OCI-M1 (cell line): ENCODE data around the gene PHLDB1.

Experiments
- DNase-seq: peaks from one replicate; lab custom pipeline; 2025; lab: John Stamatoyannopoulos, UW

Gene PHLDB1

DNA sequence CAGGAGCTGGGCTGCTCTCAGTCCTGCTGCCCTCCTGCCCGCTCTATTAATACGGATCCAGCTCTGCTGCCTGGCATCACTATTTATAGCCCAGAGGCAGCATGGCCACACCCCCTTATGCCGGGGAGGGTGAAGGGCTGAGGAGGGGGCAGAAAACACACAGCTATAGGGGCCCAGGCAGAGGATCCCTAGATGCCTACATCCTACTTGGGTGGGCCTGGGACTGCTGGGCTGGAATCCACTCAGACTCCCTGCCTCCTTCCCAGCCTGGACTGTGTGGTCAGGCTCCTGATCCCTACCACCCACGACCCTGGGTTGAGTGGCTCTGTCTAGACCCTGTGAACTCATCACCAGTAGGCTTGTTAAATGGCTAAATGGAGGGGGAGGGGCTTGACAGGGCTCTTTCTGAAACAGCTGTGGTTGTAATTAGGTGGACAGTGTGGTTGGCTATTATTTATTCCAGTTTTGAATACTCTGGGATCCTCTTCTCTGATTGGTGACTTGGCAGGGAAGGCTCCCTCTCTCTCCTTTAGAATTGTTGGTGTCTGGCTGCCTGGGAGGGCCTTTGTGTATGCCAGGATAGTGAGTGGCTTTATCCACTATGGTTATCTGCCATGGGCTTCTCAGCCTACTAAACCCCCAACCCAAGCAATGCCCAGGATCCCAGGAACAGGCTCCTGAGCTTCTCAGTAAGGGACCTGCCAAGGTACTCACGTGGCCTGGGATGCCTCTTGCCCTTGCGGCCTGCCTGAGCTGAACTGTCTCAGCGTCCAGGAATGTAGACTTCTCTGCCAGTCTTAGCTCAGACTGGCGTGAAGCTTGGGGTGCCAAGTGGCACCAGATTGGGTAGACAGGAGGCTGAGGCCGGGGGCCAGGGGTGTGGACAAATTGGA lies 15.2 kb downstream of the PHLDB1 start:
- DNase-seq, result peak; percentile 34

DNA sequence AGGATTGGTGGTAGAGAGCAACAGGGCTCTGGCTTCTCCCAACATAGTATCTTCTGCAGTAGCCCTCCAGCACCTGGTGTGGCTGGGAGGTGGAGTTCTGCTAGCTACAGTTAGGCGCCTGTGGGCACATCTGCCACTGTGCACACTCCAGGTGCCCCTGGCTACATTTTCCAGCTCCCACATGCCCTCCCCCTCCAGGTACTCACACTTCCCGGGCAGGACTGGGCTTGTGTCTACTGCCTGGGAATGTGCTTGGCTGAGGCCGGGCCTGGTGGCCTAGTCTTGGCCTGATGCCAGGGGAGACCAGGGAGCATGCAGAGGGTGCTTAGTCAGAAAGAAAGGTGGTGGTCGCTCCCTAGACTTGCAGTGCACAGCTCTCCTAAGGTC lies 15.8 kb downstream of the PHLDB1 start:
- no peak for DNase-seq

DNA sequence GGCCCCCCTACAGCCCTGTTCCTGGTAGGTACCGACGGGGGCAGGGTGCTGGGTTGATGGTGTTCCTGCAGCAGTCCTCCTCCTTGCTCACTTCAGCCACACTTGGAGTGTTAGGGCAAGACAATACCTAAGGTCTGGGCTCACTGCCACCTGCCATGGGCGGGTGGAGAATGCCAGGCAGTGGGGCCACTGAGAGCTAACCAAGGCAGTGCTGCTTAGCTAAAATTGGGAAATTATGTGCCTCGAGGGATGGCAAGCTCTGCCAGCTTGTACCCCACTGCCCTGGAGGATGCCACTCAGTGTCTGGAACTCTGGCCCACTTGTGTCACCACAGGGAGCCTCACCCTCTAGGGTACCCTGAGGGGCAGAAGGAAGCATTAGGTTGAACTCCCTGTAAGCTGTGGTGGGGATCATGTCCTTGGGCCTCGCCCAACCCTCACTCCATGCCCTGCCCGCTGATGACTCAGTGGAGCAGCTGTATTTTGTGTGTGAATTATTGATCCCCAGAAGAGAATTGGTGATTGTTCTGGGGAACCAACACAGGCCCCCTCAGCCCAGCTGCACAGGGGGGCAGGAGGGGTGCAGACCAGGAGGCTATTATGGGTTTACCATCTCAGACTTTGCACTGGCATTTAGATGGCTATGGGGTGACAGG lies 17.7 kb downstream of the PHLDB1 start:
- DNase-seq, result no peak

DNA sequence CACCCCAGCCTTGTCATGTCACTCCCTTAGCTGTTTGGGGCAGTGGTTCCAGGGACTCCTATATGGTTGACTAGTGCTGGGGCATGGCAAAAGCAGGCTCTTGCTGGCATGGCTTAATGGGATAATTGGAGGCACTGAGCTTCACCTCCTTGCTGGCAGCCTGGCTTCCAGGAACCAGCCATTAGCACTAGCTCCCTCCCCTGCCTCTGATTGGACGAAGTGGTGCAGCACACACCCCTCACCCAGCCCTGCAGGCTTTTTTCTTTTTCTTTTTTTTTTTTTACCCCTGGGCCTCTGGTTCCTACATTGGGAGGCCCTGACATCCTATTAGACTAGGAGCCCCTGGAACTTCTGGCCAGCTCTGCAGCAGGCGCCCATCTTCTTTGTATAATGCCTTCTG lies 18.6 kb downstream of the PHLDB1 start:
- peak; percentile 18 for DNase-seq

DNA sequence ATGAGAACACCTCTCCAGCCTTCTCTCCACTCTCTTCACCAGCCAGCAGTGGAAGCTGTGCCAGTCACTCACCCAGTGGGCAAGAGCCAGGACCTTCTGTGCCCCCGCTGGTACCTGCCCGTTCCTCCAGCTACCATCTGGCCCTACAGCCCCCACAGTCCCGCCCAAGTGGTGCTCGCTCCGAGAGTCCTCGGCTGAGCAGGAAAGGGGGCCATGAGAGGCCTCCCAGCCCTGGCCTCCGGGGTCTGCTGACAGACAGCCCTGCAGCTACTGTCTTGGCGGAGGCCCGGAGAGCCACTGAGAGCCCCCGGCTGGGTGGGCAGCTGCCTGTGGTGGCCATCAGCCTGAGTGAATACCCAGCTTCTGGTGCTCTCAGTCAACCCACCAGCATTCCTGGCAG lies 20.2 kb downstream of the PHLDB1 start:
- DNase-seq, result no peak

DNA sequence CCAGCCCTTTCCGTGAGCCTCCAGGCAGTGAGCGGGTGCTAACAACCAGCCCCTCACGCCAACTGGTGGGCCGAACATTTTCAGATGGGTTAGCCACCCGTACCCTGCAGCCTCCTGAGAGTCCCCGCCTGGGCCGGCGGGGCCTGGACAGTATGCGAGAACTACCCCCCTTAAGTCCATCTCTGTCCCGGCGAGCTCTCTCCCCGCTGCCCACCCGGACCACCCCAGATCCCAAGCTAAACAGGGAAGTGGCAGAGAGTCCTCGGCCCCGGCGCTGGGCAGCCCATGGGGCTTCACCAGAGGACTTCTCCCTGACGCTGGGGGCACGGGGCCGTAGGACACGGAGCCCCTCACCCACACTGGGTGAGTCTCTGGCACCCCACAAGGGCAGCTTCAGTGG lies 20.6 kb downstream of the PHLDB1 start:
- no peak for DNase-seq

DNA sequence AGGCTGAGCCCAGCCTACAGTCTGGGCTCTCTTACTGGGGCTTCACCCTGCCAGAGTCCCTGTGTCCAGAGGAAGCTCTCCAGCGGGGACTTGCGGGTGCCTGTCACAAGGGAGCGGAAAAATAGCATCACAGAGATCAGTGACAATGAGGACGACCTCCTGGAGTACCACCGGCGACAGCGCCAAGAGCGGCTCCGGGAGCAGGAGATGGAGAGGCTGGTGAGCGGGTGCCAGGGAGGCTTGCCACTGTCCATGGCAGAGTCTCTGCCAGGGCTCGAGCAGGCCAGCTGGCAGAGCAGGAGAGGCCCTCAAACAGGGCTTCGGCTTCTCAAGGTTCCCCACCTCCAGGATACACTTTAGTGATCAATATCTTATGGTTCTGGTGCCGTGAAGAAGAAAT lies 21.0 kb downstream of the PHLDB1 start:
- DNase-seq, result no peak

DNA sequence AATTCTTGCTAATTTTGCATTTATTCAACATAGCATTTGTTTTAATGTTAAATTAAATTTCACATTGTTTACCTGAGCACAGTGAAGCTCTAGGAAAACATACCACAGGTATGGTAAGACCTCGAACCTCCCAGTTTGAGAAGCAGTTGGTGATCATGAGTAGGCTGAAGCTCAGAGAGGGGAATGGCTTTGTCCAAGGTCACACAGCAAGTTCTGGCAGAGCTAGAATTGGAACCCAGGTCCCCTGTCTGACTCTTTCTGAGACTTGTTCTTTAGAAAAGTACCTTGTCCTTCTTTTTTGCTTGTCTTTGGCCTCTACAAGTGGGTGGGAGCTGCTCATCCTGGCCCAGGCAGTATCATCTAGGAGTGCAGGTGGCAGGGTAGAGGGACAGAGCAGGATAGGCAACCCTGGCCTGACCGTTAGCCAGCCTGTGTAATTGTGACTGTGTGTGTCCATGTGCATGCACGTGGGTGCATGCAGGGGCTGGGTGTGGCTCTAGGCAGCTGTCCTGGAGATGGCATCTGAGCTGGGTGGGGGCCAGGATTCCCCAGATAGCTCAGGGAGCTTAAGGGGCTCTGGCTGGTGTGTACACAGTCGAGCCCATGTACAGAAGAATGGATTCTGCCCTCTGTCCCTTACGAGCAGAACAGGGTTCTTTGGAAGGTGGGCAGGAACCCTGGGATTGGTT lies 21.6 kb downstream of the PHLDB1 start:
- no peak for DNase-seq

DNA sequence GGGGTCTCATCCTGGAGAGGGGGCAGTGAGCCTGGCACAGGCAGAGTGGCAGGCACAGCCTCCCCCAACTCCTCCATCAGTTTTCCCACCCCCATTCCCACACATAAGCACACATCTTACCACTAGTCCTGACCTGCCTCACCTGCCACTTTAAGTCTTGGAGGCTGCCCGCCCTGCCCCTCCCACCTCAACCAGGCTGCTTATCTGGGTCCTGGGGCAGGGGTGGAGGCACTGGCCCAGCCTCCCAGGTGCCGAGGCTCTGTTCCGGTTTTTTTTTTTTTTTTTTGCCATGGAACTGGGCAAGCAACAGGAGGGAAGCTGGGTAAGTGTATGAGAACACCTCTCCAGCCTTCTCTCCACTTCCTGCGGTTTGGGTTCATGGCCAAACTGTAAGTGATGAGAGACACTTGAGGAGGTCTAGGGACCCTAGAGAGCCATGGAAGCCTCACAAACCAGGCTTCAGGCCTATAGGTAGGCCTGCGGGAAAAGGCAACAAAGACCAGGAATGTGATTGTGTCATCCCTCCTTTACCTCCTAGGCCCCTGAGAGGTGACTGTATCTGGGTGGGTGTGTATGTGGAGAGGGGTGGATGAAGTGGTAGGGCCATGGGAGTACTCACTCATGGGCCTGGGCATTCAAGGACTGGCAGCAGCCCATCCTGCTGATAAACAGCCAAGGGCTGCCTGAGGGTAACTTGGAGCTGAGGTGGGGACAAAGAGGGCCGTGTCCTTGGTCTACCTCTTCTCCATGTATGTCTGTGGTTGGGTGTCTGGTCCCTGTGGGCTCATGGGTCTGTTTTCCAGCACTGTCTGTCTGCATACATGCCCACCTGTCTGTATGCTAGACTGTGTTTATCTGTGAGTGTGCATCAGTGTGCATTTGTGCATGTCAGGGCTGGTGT lies 22.6 kb downstream of the PHLDB1 start:
- DNase-seq, result no peak

DNA sequence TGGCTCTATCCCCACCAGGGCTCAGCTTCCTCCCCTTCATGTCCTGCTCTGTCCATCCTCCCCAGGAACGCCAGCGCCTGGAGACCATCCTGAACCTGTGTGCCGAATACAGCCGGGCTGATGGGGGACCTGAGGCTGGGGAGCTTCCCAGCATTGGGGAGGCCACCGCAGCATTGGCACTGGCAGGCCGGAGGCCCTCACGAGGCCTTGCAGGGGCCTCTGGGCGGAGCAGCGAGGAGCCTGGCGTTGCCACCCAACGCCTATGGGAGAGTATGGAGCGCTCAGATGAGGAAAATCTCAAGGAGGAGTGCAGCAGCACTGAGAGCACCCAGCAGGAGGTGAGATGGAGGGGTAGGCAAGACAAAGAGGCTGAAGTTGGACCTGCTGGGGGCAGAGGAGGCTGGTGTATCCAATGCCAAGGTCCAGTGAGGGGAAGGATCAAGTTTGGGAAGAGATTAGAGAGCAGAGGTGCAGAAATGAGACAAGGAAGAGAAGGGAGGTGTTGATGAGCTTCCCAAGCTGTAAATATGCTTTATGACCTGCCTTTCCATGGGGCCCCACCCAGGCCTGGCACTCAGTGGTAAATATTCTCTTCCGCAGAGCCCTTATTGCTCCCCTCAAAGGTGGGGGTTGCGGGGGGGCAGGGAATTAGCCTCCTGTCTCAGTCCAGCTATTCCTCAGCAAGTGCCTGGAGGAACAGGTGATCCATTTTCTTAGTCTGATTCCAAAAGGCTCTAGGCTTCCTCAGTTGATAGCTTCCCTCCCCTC lies 23.9 kb downstream of the PHLDB1 start:
- no peak for DNase-seq

DNA sequence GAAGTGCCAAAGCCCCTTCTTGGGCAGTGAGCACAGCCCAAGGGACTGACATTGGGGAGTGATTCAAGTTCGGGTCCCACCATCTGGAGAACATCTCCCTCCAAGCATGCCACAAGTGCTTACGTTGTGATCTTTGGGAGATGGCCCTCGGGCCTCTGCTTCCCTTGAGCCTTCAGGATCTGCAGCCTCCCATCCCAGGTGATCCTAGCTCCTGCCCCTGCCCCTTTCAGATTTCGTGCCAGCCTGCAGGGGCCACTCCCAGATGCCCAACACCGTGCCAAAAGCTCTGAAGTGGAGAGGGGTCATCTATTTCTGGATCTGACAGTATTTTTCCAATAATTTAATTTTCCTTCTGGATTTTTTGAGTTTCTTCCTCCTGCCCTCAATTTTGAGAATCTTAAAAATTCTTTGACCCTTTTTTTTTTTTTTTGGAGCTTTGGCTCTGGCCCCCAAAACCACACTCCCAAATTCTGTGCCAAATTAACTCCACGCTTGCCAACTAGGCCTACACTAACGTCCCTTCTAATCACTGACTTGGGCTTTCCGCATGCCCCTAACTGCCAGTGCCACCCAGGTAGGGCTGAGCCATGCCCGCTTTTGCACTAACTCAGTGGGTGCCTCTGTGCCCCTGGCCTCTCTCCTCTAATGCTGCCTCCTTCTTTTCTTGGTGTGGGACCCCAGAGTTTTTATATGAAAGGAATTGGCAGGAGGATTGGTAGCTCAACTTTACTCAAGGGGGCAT lies 25.3 kb downstream of the PHLDB1 start:
- DNase-seq, result no peak

DNA sequence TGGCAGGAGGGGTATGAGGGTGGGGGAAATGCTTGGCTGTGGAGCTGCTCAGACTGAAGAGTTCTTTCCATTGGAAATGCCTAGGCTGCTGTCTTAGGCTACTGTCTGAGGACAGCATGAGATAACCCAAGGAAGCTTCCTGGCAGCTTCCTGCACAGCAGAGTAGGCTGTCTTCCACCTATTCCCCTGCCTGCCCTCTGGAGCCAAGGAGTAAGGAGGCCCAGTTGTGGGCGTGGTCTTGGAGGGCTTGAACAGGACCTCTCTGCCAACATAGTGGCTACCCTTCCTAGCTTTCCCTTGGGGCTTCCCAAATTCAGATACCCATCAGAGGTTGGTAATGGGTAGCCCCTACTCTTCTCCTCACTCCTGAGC lies 25.9 kb downstream of the PHLDB1 start:
- DNase-seq, result no peak

DNA sequence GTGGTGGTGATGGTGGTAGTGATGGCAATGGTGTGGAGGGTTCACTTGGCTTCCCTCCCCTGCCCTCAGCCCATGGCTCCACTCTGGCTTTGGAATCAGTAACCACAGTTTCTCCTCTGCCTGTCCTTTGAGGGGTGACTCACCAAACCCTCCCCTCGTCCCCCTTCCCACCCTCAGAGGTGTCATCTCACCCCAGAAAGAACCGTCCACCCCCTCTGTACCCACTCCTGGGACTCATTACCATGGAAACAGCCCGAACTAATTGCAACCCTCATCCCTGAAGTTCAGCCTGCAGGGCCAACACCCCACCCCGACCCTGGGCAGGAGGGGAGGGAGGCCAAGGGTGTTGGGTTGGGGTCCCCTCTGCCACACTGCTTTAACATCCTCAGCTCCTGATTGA lies 26.6 kb downstream of the PHLDB1 start:
- DNase-seq, result no peak

DNA sequence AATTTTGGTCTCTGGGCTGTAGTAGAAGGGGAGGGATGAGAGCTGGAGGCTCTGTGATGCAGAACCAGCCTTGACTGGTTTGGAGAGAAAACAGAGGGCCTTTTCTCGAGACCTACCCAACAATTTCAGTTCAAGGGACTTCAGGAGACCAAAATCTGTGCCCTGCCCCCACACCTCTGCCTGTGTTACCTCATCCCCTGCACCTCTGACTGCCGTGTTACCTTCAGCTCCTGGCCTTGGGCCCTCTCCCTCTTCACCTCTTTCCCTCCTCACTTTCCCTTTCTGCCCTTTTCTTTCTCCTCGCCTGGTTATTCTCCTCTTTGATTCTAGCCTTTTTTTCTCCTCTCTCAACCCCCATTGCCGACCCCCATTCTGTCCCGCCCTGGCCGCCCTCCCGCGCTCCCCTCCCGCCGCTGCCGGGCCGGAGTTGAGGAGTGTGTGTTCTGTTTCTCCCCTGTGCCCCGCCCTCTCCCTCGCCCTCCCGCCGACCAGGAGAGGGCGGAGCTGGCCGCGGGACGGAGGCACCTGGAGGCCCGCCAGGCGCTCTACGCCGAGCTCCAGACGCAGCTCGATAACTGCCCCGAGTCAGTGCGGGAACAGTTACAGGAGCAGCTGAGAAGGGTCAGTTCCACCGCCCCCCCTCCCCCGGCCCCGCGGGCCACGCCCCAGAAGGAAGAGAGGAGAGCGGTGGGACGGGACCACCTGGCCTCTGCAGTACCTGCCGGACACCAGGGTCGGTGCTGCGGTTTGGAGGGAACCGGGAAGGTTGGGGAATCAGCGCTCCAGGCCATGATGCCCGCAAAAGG lies 27.2 kb downstream of the PHLDB1 start:
- no peak for DNase-seq

DNA sequence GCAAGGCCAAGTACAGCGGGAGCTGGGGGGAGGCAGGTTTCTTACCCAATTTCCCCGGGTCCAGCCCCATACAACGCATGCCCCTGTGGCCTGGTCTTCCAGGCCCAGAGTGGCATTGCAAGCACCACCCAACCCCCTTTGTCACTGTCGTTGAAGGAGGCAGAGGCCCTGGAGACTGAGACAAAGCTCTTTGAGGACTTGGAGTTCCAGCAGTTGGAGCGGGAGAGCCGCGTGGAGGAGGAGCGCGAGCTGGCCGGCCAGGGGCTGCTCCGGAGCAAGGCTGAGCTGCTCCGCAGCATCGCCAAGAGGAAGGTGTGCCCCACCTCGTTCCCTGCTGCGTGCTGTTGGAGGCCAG lies 27.8 kb downstream of the PHLDB1 start:
- DNase-seq, result no peak

DNA sequence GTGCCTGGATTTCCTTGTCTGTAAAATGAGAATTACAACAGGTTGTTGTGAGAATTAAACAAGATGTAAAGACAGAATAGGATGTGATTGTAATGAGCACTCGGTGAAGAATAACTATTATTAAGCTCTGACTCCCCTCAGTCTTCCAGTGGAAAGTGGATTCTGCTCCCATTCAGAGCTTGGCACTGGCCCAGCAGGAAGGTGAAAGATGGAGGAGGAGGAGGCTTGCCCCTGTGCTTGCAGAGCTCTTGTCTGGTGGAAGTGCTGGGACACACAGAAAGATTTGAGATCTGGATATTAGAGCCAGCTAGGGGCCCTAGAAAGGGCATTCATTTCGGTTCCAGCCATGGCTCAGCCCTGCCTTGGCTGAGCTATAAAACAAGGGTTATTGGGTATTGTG lies 28.2 kb downstream of the PHLDB1 start:
- no peak for DNase-seq

DNA sequence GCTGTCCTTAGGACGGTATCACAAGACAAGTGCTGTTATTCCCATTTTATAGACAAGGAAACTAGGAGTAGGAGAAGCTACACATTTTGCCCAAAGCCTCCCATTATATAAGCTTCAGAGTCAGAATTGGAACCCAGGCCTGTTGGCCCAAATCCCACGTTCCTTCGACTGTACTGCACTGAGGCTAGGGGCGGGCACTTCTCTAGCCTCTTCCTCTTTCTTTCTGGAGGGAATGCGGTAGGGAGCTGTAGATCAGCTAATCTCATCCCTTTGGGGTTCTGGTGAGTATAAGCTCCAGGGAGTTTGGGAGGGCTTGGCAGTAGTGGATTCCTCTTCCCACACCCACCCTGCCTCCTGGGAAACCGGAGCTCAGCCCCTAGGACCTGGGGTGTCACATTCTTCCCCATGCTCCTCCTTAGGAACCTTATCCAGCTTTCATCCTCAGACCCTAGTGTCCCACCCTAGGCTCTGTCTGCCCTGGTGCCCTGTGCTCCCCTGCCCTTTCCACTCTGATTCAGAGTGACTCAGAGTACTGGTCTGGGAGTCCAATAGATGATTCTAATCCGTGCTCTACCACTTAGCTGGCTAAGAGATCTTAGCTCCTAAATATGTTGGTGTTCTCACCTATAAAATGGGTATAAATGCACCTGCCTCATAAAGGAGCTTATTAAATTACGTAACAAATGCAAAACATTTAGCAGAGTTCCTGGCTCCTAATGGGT lies 29.3 kb downstream of the PHLDB1 start:
- no peak for DNase-seq

DNA sequence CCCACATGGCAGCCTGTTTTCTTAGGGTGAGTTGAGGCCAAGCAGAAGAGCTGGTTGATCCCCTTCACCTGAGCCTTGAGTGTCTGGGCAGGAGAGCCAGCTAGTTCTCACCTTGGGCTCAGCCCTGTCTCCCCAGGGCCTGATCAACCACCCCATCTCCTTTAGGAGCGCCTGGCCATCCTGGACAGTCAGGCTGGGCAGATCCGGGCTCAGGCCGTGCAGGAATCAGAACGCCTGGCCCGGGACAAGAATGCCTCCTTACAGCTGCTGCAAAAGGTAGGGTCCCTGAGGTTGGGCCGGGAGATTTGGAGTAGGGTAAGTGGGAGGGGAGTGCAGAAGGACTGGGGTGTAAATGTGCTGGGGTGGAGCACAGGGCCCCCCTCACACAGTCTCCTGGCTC lies 31.3 kb downstream of the PHLDB1 start:
- no peak for DNase-seq

DNA sequence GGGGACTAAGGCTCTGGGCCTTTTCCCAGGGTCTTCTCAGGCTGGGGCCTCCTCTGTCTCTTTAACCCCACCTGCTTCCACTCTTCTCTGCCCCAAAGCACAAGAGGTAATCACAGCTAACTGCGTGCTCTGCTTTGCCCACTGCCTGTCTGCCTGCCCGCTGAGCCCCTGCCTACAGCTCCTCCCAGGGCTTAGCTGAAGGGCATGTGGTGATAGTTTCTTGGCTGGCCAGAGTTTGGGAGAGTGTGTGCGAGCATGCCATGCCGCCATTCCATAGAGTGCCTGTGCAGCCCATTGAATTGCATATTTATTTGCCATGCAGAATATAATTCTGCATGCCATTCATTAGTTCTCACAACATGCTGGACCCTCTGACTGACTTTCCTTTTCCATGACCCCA lies 32.5 kb downstream of the PHLDB1 start:
- no peak for DNase-seq
